ENCODE measurements around the gene MYT1.

Gene MYT1

GRCh38 chr20:64189530-64189966 lies 25.3 kb downstream of the MYT1 start:
- Histone ChIP-seq H3K27ac (peak overlapping the region; percentile 64), H3K9me3 (ENCODE audit: control insufficient read depth, low read length) (no peaks in the 10 kb centered on the region), H3K27me3 (ENCODE audit: control insufficient read depth, insufficient read depth, low read length) (no peaks in the 10 kb centered on the region), H3K79me2 (no peaks in the 10 kb centered on the region), H3K36me3 (ENCODE audit: control insufficient read depth, insufficient read depth, low read length) (no peaks in the 10 kb centered on the region), H3K4me1 (peaks cover 17% of the 10 kb centered on the region), H2AFZ (no peak overlapping the region), H3K4me3 (ENCODE audit: low read depth, low read length) (no peak overlapping the region), H3K4me2 (ENCODE audit: low read length) (no peak overlapping the region), H3K9ac (no peak overlapping the region)
- TF ChIP-seq CTCF (IDR thresholded peaks at IDR 0.05), result no peak

GRCh38 chr20:64189986-64190385 lies 25.7 kb downstream of the MYT1 start:
- Histone ChIP-seq H3K4me3 (ENCODE audit: low read depth, low read length) (no peak overlapping the region), H3K9ac (no peak overlapping the region), H3K4me1 (peaks cover 17% of the 10 kb centered on the region), H3K27ac (peak overlapping the region; percentile 64), H3K79me2 (no peaks in the 10 kb centered on the region), H3K9me3 (ENCODE audit: control insufficient read depth, low read length) (no peaks in the 10 kb centered on the region), H3K4me2 (ENCODE audit: low read length) (no peak overlapping the region), H2AFZ (no peak overlapping the region), H3K36me3 (ENCODE audit: control insufficient read depth, insufficient read depth, low read length) (no peaks in the 10 kb centered on the region), H3K27me3 (ENCODE audit: control insufficient read depth, insufficient read depth, low read length) (no peaks in the 10 kb centered on the region)
- no peak for TF ChIP-seq CTCF (IDR thresholded peaks at IDR 0.05)

DNA sequence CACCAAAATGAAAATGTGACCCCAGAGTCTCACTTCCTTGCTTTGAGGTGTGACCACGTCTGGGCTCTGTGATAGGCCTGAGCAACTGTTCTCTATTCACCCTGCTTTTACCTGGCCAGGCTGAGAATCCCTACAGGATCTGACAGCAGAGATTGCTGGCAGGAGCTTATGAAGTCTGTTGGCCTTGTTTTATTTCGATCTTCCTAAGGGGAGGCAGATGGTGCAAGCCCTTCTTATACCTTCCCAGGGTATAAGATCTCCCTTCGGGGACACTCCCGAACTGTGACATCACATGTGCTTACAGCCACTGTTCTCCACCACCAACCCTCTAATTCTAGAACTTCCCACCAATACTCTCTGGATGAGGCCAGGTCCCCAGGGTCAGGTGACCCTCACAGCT lies 26.8 kb downstream of the MYT1 start:
- Histone ChIP-seq H3K4me3 (ENCODE audit: low read depth, low read length) (no peak overlapping the region), H3K27ac (no peak overlapping the region), H3K9me3 (ENCODE audit: control insufficient read depth, low read length) (no peaks in the 10 kb centered on the region), H3K4me1 (peaks cover 17% of the 10 kb centered on the region), H3K36me3 (ENCODE audit: control insufficient read depth, insufficient read depth, low read length) (no peaks in the 10 kb centered on the region), H3K27me3 (ENCODE audit: control insufficient read depth, insufficient read depth, low read length) (no peaks in the 10 kb centered on the region), H3K9ac (no peak overlapping the region), H3K79me2 (no peaks in the 10 kb centered on the region), H3K4me2 (ENCODE audit: low read length) (no peak overlapping the region), H2AFZ (no peak overlapping the region)
- no peak for TF ChIP-seq CTCF (IDR thresholded peaks at IDR 0.05)

DNA sequence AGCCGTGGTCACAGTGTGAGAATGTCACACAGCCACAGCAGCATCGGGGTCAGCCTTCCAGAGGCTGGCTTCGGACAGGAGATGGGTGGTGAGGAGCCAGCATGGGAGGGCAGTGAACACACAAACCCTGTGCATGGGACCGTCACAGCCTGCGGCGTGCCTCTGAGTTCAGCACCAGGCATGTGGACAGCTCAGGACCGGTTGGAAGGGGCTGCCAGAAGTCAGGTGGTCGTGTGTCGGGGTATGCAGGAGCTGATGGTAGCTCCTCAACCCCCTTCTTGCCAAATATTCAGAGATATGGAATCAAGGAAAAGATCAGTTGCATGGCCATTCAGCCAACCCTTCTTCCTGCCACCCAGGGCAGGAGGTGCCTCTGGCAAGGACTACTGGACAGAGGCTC lies 28.2 kb downstream of the MYT1 start:
- H3K9ac ChIP-seq, result no peak overlapping the region
- peaks cover 17% of the 10 kb centered on the region for H3K4me1 ChIP-seq
- H3K27ac ChIP-seq, result no peak overlapping the region
- H3K9me3 ChIP-seq (ENCODE audit: control insufficient read depth, low read length), result no peaks in the 10 kb centered on the region
- no peak overlapping the region for H3K4me3 ChIP-seq (ENCODE audit: low read depth, low read length)
- TF ChIP-seq CTCF (IDR thresholded peaks at IDR 0.05), result no peak
- H2AFZ ChIP-seq, result no peak overlapping the region
- H3K79me2 ChIP-seq, result no peaks in the 10 kb centered on the region
- H3K36me3 ChIP-seq (ENCODE audit: control insufficient read depth, insufficient read depth, low read length), result no peaks in the 10 kb centered on the region
- H3K4me2 ChIP-seq (ENCODE audit: low read length), result no peak overlapping the region
- H3K27me3 ChIP-seq (ENCODE audit: control insufficient read depth, insufficient read depth, low read length), result no peaks in the 10 kb centered on the region

GRCh38 chr20:64193058-64193457 lies 28.8 kb downstream of the MYT1 start:
- Histone ChIP-seq H3K4me3 (ENCODE audit: low read depth, low read length) (no peak overlapping the region), H3K27me3 (ENCODE audit: control insufficient read depth, insufficient read depth, low read length) (no peaks in the 10 kb centered on the region), H3K27ac (no peak overlapping the region)

More at GRCh38 chr20:64193058-64193457, 28.8 kb downstream of the MYT1 start:
- H3K79me2 ChIP-seq, result no peaks in the 10 kb centered on the region
- H2AFZ ChIP-seq, result no peak overlapping the region
- H3K9me3 ChIP-seq (ENCODE audit: control insufficient read depth, low read length), result no peaks in the 10 kb centered on the region
- peaks cover 17% of the 10 kb centered on the region for H3K4me1 ChIP-seq
- H3K9ac ChIP-seq, result no peak overlapping the region
- no peak overlapping the region for H3K4me2 ChIP-seq (ENCODE audit: low read length)
- TF ChIP-seq CTCF (IDR thresholded peaks at IDR 0.05), result no peak
- H3K36me3 ChIP-seq (ENCODE audit: control insufficient read depth, insufficient read depth, low read length), result no peaks in the 10 kb centered on the region
